LNCAP (cell line): ENCODE results near the gene CYB5A.

Experiments
- CTCF ChIP-seq: fragments of 450-650 bp; IDR thresholded peaks from 2 replicates; pipeline ENCODE4 v1.5.1; 2017; ENCODE audit warnings: mild to moderate bottlenecking

CYB5A gene

GRCh38 chr18:74215863-74216262, 75.9 kb downstream of the CYB5A start:
- TF ChIP-seq CTCF: no peak

GRCh38 chr18:74213429-74213828, 78.3 kb downstream of the CYB5A start:
- TF ChIP-seq CTCF: no peak

- TF ChIP-seq CTCF: no peak
Observed at GRCh38 chr18:74204526-74205152, 87.1 kb downstream of the CYB5A start.

- TF ChIP-seq CTCF: no peak
Observed at GRCh38 chr18:74203811-74204210, 88.0 kb downstream of the CYB5A start.
